NCI-H524 treated with DMSO at 0.1 percent for 48 hours (cell line): ENCODE results near the gene PDE7B.

Source experiments
- DNase-seq: peaks from one replicate; lab custom pipeline; 2025; lab: John Stamatoyannopoulos, UW

PDE7B gene

GRCh38 chr6:135851442-135852271, at the start of gene PDE7B:
TSS of gene PDE7B (plus strand) at chr6:135851701.
- DNase-seq = no peak

- peak; percentile 99 for DNase-seq
Measured at GRCh38 chr6:135801755-135802465, 49.6 kb upstream of the PDE7B start.

- DNase-seq = no peak
Measured at GRCh38 chr6:135810486-135810885, 41.0 kb upstream of the PDE7B start.

- DNase-seq = no peak
Measured at GRCh38 chr6:135811170-135811569, 40.3 kb upstream of the PDE7B start.

GRCh38 chr6:135811644-135812526, 39.6 kb upstream of the PDE7B start:
- no peak for DNase-seq

GRCh38 chr6:135813401-135813800, 38.1 kb upstream of the PDE7B start:
- DNase-seq = no peak

- no peak for DNase-seq
Measured at GRCh38 chr6:135814043-135814442, 37.5 kb upstream of the PDE7B start.

GRCh38 chr6:135815216-135815615, 36.3 kb upstream of the PDE7B start:
- DNase-seq = no peak

GRCh38 chr6:135817035-135817434, 34.5 kb upstream of the PDE7B start:
- no peak for DNase-seq

- no peak for DNase-seq
Measured at GRCh38 chr6:135819665-135820064, 31.8 kb upstream of the PDE7B start.

- DNase-seq = no peak
Measured at GRCh38 chr6:135820340-135820739, 31.2 kb upstream of the PDE7B start.

GRCh38 chr6:135823851-135824250, 27.6 kb upstream of the PDE7B start:
- DNase-seq = no peak

GRCh38 chr6:135826236-135826804, 25.2 kb upstream of the PDE7B start:
- no peak for DNase-seq

- no peak for DNase-seq
Measured at GRCh38 chr6:135828021-135828420, 23.5 kb upstream of the PDE7B start.

- no peak for DNase-seq
Measured at GRCh38 chr6:135830452-135830881, 21.0 kb upstream of the PDE7B start.

- no peak for DNase-seq
Measured at GRCh38 chr6:135831016-135831415, 20.5 kb upstream of the PDE7B start.

GRCh38 chr6:135832166-135832565, 19.3 kb upstream of the PDE7B start:
- DNase-seq = no peak

GRCh38 chr6:135833771-135834170, 17.7 kb upstream of the PDE7B start:
- no peak for DNase-seq

- no peak for DNase-seq
Measured at GRCh38 chr6:135837735-135838449, 13.6 kb upstream of the PDE7B start.

GRCh38 chr6:135839121-135839520, 12.4 kb upstream of the PDE7B start:
- DNase-seq = no peak
